Coronary artery (tissue), 2 donors: ENCODE data around the gene FKBP7.

Experiments
- DNase-seq: peaks from one replicate; pipeline ENCODE4 v3.0.0-alpha.2; 2017; ENCODE audit warnings: low spot score
- H3K27ac ChIP-seq, 2 donors: fragments of 200-600 bp; sonication (generic); one replicate each; pipeline ENCODE4 v1.5.1; 2016 to 2019
- H3K4me3 ChIP-seq: fragments of 200-600 bp; sonication (generic); 2 replicates; pipeline ENCODE4 v1.5.1; 2016; ENCODE audit warnings: mild to moderate bottlenecking, moderate library complexity
- CTCF ChIP-seq: fragments of 200-600 bp; sonication (generic); IDR thresholded peaks from one replicate; pipeline ENCODE4 v1.5.1; 2019; ENCODE audit warnings: antibody characterized with exemption

The FKBP7 gene

DNA sequence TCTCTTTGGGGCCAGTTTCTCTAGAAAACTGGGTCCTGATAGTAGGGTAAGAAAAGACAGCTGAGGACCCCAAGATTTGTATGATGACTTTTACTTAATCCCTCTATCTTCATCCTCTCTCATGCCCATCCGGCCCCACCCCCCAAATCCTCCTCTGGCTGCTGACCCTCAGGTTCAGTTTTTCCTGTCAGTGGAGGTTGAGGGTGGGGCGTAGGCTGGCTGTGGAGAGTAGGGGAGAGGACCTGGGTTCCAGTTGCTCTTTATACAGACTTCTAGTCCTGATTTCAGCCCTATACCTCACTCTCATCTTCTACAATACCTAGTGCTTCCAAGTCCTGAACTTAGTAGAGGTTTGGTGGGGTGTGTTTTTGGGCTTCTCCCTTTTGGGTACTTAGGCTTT is 30.2 kb upstream of the FKBP7 start:
- TF ChIP-seq CTCF = no peak
- DNase-seq = no peak

DNA sequence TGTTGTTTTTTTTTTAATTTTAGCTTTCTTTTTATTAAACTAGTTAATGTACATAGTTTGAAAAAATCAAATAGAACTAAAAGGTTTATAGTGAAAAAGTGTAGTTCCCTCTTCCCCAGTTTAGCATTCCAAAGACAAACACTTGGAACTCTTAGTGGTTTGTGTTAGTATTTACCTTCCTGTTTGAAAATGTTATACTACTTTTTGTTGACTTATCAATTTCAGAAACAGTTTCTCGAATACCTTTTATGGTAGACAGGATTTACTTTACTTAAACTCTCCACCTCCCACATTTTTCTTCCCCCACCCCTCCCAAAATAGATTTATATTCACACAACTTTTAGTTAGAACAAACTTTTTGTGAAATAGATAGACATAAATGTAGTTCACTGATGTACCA is 28.5 kb upstream of the FKBP7 start:
- H3K27ac ChIP-seq = no peak overlapping the region
- H3K4me3 ChIP-seq = no peak overlapping the region
- no peak for TF ChIP-seq CTCF
- no peak for DNase-seq

More for the DNA sequence above, 30.2 kb upstream of the FKBP7 start:
- no peak overlapping the region for H3K27ac ChIP-seq
- no peak overlapping the region for H3K4me3 ChIP-seq

- no peak overlapping the region for H3K4me3 ChIP-seq
- no peak overlapping the region for H3K27ac ChIP-seq
- TF ChIP-seq CTCF = no peak
- no peak for DNase-seq
Measured at GRCh38 chr2:178506524-178506923, 28.1 kb upstream of the FKBP7 start.

GRCh38 chr2:178506101-178506500 is 27.7 kb upstream of the FKBP7 start:
- Histone ChIP-seq H3K4me3 (no peak overlapping the region), H3K27ac (no peak overlapping the region)
- DNase-seq = no peak
- TF ChIP-seq CTCF = no peak

DNA sequence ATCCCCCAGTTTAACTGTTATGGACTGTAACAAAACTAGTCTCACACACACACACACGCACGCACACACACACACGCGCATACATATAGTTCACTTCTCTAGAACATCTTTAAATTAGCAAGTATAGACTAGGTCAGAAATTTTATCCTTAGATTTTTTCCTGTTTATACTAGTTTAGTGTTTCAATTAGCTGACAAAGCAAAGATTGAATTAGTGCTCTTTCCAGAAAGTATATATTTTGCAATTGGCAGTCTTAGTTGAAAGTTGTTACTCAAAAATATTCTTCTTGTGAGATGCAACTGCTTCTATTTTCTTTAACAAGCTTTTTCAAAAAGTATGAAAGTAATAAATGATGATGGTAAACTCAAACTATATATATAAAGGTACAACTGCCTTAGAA is 24.4 kb upstream of the FKBP7 start:
- TF ChIP-seq CTCF = no peak
- no peak overlapping the region for H3K4me3 ChIP-seq

DNA sequence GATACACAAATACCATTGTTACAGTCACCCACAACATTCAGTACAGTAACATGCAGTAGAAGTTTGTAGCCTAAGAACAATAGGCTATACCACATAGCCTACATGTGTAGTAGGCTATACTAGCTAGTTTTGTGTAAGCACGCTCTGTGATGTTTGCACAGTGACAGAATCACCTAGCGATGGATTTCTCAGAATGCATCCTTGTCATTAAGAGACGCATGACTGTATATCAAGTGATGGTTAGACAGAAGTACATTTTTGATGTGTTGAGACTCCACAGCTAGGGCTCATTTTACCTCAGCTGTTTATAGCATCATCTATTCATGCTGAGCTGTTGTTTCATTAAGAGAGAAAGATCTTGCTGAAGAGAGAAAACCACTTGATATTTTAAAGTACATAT is 21.2 kb upstream of the FKBP7 start:
- H3K4me3 ChIP-seq = no peak overlapping the region
- no peak for TF ChIP-seq CTCF
- H3K27ac ChIP-seq = no peak overlapping the region
- no peak for DNase-seq

More for the DNA sequence above, 24.4 kb upstream of the FKBP7 start:
- H3K27ac ChIP-seq = no peak overlapping the region
- no peak for DNase-seq

- no peak overlapping the region for H3K4me3 ChIP-seq
- TF ChIP-seq CTCF = no peak
Measured at GRCh38 chr2:178498137-178498536, 19.7 kb upstream of the FKBP7 start.

More at GRCh38 chr2:178498137-178498536, 19.7 kb upstream of the FKBP7 start:
- H3K27ac ChIP-seq = no peak overlapping the region
- DNase-seq = no peak
